HCT116 (cell line): ENCODE data around the gene NSF.
"Not testable (repeated sequence)": the region's sequence is repeated elsewhere in the genome, so short reads cannot be mapped to it uniquely, and the experiment has no call there.

Source experiments
- CBX3 ChIP-seq: IDR thresholded peaks from 2 replicates; pipeline ENCODE4 v1.6.1; 2012; ENCODE audit warnings: low read depth
- EZH2 ChIP-seq: fragments of 200-600 bp; sonication (generic); IDR thresholded peaks from 2 replicates; pipeline ENCODE4 v1.6.1; 2017; ENCODE audit warnings: antibody characterized with exemption, mixed run types
- FOSL1 ChIP-seq: IDR thresholded peaks from 2 replicates; pipeline ENCODE4 v1.6.1; 2012; ENCODE audit warnings: low read depth
- POLR2A ChIP-seq: IDR thresholded peaks from 2 replicates; pipeline ENCODE4 v1.7.0; 2011; ENCODE audit warnings: borderline replicate concordance; ENCODE audit not compliant: insufficient read depth, insufficient read length; ENCODE audit errors: extremely low read depth
- SRF ChIP-seq: IDR thresholded peaks from 2 replicates; pipeline ENCODE4 v1.6.1; 2012; ENCODE audit warnings: low read depth
- TF ChIP-seq, protein P1 (sequence below), 3 experiments: fragments of 200-600 bp in 1 of 3; sonication (generic) in 1 of 3; IDR thresholded peaks in 2 of 3; conservative IDR thresholded peaks in 1 of 3; 2 replicates each; pipeline ENCODE4 v1.5.1; 2012 to 2017; ENCODE audit warnings: low read depth in 2 of 3, low read length in 2 of 3, antibody characterized with exemption in 1 of 3, borderline replicate concordance in 1 of 3, control low read depth in 1 of 3, mild to moderate bottlenecking in 1 of 3, mixed read lengths in 1 of 3, mixed run types in 1 of 3, moderate library complexity in 1 of 3; ENCODE audit not compliant: insufficient read depth in 1 of 3

DNA sequence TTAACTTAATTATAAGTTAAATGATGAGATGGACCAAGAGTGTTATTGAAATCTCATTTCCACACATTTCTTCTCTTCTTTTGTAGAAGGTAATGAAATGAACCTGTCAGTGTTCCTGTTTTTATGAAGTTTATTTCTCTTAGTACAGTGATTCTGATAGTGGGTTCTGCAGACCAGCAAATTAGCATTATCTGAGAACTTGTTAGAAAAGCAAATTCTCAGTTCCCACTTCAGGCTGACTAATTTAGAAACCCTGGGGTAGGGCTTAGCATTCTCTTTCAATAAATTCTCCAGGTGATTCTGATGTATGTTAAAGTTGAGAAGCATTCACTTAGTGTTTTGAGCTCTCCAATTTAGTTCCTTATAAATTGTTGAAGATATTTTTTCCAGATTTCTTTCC, 12.7 kb downstream of the NSF start:
- TF ChIP-seq, protein P1, sequence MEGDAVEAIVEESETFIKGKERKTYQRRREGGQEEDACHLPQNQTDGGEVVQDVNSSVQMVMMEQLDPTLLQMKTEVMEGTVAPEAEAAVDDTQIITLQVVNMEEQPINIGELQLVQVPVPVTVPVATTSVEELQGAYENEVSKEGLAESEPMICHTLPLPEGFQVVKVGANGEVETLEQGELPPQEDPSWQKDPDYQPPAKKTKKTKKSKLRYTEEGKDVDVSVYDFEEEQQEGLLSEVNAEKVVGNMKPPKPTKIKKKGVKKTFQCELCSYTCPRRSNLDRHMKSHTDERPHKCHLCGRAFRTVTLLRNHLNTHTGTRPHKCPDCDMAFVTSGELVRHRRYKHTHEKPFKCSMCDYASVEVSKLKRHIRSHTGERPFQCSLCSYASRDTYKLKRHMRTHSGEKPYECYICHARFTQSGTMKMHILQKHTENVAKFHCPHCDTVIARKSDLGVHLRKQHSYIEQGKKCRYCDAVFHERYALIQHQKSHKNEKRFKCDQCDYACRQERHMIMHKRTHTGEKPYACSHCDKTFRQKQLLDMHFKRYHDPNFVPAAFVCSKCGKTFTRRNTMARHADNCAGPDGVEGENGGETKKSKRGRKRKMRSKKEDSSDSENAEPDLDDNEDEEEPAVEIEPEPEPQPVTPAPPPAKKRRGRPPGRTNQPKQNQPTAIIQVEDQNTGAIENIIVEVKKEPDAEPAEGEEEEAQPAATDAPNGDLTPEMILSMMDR (IDR thresholded peaks at IDR 0.05 in 2 of 3, conservative IDR thresholded peaks at IDR 0.05 in 1 of 3; ENCODE audit: borderline replicate concordance in 1 of 3, insufficient read depth in 1 of 3, low read depth in 2 of 3, low read length in 2 of 3) = not testable (repeated sequence)
- not testable (repeated sequence) for TF ChIP-seq FOSL1, POLR2A, SRF, EZH2, CBX3
